GM21825 (cell line): ENCODE measurements around the gene CDH5.
"Not testable (repeated sequence)": the region's sequence is repeated elsewhere in the genome, so short reads cannot be mapped to it uniquely, and the experiment has no call there.

ENCODE experiments used
- ATAC-seq: cut with Tn5 transposase; IDR thresholded peaks from one replicate; pipeline ENCODE4 v1.9.1; 2021; ENCODE audit warnings: mild to moderate bottlenecking, moderate library complexity; ENCODE audit not compliant: unreplicated experiment

The CDH5 gene

DNA sequence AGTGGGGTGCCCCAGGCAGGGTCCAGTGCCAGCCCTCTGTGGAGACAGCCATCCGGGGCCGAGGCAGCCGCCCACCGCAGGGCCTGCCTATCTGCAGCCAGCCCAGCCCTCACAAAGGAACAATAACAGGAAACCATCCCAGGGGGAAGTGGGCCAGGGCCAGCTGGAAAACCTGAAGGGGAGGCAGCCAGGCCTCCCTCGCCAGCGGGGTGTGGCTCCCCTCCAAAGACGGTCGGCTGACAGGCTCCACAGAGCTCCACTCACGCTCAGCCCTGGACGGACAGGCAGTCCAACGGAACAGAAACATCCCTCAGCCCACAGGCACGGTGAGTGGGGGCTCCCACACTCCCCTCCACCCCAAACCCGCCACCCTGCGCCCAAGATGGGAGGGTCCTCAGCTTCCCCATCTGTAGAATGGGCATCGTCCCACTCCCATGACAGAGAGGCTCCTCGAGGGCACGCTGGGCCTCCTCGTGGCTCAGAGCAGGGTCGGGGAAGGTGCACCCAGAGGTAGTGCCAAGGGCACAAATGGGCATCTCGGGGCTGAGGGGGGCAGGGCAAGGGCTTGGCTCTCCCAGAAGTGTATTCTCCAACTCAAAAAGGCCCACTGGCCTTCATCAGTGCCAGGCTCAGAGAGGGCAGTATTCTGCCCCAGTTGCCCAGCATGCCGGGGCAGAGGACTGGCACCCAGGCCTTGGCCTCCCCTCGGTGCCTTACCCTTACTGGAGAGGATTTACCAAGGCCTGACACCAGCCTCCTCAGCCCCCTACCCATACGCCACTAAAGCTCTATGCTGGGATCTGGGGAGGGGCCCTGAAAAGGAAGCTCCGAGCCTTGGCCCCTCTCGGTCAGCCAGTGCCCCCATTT is at the start of gene CDH5:
TSS of gene CDH5 (plus strand) at position 259 of the 867 bp plus-strand sequence. CDS start 12,647 bp downstream, outside the sequence.
- ATAC-seq, result no peak

DNA sequence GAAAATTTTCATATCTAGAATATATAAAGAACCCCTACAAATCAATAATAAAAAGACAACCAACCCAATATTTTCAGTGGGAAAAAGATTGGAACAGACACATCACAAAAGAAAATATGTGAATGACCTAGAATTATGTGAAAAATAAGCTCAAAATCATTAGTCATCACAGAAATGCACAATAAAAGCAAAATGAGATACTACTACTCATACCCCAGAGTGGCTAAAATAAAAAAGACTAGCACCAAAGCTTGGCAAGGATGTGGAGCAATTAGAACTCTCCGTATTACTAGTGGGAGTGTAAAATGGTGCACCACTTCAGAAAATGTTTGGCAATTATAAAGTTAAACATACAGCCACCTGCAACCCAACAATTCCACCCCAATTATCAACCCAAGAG is 48.0 kb upstream of the CDH5 start:
- ATAC-seq, result no peak

- ATAC-seq, result no peak
These were observed 45.7 kb upstream of the CDH5 start for GRCh38 chr16:66320774-66321173.

- peak; percentile 58 for ATAC-seq
These were observed 44.3 kb upstream of the CDH5 start for GRCh38 chr16:66322174-66322573.

DNA sequence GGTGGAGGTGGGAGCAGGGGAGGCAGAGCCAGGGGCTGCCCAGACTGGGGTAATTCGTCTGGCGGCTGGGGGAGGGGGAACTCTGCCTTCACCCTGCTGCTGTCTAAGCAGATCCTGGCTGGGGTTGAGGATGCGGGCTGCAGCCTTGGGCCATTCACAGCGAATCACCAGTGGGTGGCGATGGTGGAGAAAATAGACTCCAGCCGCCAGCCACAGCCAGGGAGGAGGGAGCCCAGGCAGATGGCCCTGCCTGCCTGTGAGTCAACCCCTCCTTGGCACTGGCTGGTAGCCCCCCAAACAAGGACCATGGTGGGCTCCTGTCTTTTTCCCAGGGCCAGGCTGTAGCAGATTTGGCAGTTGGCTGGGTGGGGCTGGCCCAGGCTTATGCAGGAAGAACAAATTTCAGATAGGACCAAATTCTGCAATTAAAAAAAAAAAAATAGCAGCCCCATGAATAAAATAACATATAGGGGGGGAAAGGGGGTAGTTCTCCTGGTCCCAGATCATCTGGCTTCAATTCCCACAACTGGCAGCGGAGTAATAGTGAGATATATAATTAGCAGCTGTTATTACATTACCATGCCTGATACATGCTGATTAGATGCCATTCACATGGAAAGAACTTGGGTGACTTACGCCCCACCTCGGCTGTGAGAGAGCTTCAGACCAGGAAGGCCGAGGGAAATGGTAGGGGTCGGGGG is 41.5 kb upstream of the CDH5 start:
- no peak for ATAC-seq

DNA sequence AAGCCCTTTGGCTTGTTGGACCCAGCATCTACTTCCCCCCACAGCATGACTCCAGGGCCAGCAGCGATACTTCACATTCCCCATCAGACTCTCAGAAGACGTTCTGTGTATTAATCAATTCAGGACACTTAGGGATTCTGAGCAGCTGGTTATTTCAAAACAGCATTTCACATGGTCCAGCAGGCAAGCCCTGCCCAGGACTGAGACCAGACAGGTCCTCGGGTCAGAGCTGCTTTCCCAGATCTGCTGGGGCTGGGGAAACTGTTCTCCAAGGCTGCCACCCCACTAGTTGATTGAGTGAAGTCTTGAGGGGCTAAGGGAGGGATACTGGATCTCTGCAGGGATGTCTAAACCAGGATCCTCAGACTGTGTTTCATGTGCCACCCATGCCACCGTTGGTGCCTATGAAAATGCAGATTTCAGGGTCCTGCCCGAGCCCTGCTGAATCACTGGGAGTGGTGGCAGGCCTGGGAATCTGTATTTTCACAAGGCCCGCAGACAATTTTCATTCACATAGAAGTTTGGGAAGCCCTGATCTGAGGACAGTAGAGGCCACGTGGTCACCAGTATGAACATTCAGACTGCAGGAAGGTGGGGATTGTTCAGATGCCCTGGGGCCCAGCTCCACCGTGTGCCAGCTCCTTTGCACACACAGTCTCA is 40.6 kb upstream of the CDH5 start:
- no peak for ATAC-seq

DNA sequence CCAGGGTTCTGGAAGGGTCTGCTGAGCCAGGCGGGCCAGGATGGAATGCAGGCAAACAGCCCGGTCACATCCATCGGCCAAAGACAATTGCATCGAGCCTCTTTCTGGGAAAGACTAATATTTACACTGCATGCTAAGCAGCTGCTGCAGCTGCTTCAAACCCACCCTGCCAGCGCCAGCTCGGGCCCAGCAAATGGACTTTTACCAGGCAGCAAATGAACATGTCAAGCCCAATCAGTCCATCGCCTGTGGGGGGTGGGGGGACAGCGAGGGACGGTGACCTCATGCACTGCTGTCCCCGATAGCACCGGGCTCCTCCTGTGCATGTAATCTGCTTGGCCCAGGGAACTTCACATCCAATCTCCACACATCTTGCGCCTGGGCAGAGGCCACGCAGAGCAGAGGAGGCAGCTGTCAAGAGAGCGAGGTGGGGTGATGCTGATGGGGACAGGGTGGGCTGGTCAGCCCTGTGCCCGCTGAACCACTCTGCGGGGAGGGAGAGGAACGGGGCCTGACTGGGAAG is 39.4 kb upstream of the CDH5 start:
- ATAC-seq, result no peak

GRCh38 chr16:66328282-66328681 is 38.2 kb upstream of the CDH5 start:
- ATAC-seq, result no peak

DNA sequence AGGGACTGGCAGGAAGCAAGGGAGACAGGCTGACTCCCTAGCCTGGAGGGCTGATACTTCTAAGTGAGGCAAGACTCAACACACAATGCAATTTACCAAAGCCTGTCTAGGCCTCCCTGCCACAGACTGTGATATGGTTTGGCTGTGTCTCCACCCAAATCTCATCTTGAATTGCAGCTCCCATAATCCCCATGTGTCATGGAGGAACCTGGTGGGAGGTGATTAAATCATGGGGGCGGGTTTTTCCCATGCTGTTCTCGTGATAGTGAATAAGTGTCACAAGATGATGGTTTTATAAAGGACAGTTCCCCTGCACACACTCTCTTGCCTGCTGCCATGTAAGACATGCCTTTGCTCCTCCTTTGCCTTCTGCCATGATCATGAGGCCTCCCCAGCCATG is 35.0 kb upstream of the CDH5 start:
- ATAC-seq, result not testable (repeated sequence)

DNA sequence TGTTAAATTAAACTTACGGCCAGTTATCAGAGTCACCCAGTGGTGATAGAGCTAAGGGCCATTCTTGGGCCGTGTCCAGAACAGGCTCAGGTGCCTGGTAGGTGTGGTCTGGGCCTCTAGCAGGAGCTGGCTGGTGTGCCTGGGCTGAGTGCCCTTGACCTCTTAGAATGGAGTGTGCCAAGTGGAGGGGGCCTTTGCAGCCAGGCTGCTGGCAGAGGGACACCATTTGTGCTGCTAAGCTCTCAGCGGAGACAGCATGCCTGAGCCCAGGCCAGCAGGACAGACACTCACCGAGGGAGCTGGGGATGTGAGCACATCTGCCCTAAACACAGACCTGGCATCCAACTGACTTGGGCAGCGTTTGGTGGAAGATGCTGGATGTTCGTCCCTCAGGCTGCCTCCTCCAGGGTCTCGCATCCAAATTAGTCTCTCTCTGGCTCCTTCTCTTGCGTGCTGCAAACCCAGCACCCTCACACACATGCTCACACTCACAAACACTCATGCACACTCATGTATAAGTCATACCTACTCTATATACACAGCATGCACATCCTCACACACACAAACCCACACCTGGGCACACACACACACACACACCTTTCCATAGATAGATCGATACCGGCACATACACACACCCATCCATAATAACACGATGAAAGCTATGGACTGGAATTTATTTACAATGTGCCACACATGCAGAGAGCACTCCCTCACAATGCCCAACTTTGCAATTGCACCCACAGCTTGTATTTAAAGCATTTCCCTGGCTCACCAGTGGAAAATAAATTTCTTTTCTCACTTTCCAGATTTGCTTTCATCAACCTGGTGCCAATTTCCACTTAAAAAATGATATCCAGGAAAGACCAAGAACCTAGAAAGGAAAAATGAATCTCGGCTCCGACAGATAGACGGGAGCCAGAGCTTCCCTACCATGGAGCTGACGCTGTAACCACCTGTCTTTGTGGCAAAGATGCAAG is 33.6 kb upstream of the CDH5 start:
- ATAC-seq, result no peak

- ATAC-seq, result no peak
These were observed 31.5 kb upstream of the CDH5 start for GRCh38 chr16:66334853-66335574.

DNA sequence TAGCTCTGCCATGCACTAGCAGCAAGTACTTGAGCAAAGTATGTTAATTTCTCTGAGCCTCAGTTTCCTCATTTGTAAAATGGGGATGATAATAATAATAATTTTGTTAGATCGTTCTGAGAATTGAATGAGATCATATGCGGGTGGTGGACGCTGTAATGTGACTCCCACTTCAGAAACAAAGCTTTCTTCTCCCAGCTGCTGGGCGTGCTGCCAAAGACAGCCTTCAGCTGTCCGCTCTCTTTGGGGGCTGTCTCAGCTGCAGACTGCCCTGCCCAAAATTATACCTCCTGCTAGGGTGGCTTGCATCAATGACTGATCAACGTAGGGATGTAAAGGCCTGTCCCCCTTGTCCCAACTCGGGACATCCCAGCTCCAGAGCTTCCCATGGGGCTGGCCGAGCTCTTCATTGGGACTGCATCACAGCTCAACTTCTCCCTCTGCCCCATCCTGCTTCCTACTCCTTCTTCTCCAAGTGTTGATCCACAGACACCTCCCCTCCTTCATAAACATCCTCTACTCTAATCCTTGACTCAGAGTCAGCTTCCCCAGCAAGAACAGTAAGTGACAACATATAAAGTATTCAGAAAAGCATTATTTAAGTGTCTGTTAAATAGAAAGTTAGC is 30.7 kb upstream of the CDH5 start:
- no peak for ATAC-seq

DNA sequence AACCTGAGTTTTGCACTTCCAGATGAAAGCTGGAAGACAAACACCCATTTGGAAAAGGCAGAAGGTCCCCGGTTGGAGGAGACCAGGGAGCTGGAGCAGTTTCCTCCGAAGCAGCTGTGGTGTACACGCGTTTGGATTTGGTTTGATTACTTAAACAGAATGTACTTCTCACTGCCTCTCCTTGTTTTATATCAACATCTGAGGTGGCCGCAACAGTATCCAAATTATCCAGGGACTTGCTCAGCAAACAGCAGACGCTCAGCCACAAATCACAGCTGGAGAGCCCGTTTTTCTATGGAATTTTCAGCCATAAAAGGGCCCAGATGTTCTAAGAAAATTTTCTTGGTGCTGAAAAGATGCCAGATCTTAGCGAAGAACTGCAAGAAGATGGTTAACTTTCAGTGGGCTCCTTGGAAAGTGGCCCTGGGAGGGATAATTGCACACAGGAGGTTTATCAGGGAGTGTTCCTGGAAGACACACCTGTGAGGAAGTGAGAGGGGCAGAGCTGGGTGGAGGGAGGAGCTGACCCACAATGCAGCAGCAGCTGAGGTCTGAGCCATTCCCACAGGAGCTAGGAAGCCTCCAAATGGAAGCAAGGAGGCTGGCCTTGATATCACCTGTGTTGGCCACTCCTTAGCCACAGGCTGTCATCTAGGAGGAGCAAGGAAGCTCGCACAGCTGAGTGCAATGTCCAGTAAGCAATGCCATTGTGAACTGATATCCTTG is 28.9 kb upstream of the CDH5 start:
- no peak for ATAC-seq

GRCh38 chr16:66342294-66342900 is 24.1 kb upstream of the CDH5 start:
- no peak for ATAC-seq

- ATAC-seq, result no peak
These were observed 21.9 kb upstream of the CDH5 start for GRCh38 chr16:66344533-66345145.

- no peak for ATAC-seq
These were observed 20.3 kb upstream of the CDH5 start for GRCh38 chr16:66346221-66346620.

- no peak for ATAC-seq
These were observed 14.2 kb upstream of the CDH5 start for GRCh38 chr16:66352304-66352703.

GRCh38 chr16:66353055-66353454 is 13.4 kb upstream of the CDH5 start:
- ATAC-seq, result no peak
